Large intestine (tissue), 12 donors: Measurements from ENCODE around the gene MAN2A1. TPM values are rescaled to one million over a fixed set of nuclear protein-coding genes. Genes with fewer than 3 reads are reported as not detected.

Experiments
- DNase-seq, 2 donors: peaks; one replicate each; pipeline versions ENCODE4 v3.0.0 to v3.0.0-alpha.2; 2013
- H3K27ac ChIP-seq: one replicate; pipeline ENCODE4 v1.5.1; 2013; ENCODE audit warnings: low read length
- H3K27me3 ChIP-seq: 2 replicates; pipeline ENCODE4 v1.6.1; 2013; ENCODE audit warnings: low read length; ENCODE audit not compliant: control insufficient read depth, insufficient read depth
- H3K36me3 ChIP-seq: 2 replicates; pipeline ENCODE4 v1.6.1; 2013; ENCODE audit warnings: low read length; ENCODE audit not compliant: control insufficient read depth, insufficient read depth
- H3K4me1 ChIP-seq: one replicate; pipeline ENCODE4 v1.6.1; 2013; ENCODE audit warnings: low read length; ENCODE audit not compliant: control insufficient read depth, insufficient read depth
- H3K4me3 ChIP-seq: one replicate; pipeline ENCODE4 v1.5.1; 2013; ENCODE audit warnings: low read length
- H3K9me3 ChIP-seq: one replicate; pipeline ENCODE4 v1.6.1; 2013; ENCODE audit warnings: mild to moderate bottlenecking, low read depth, low read length, moderate library complexity; ENCODE audit not compliant: control insufficient read depth
- WGBS: methylation state at CpG from one replicate; pipeline ENCODE4 v1.1.5; 2013; ENCODE audit warnings: low lambda C conversion rate; ENCODE audit not compliant: insufficient coverage; 5-methylcytosine and 5-hydroxymethylcytosine counted together
- long read RNA-seq, 11 donors: transcript quantifications; one replicate each; lab custom pipeline, GENCODE V29; 2026
- polyA plus RNA-seq: library from polyadenylated mRNA; unstranded; fragments of 120-200 nt; gene quantifications from one replicate; pipeline ENCODE4 v1.2.1, GENCODE V29; 2013

The MAN2A1 gene
- polyA plus RNA-seq, result 100.0 TPM
- long read RNA-seq, donor 1, full-length matches to known transcripts, result 9 of 9 reads
- long read RNA-seq, donor 1, partial matches to known transcripts, result 0 of 9 reads
- long read RNA-seq, donor 1, other reads (novel, unspliced or antisense), result 0 of 9 reads
- long read RNA-seq, donor 2, full-length matches to known transcripts, result 15 of 43 reads
- long read RNA-seq, donor 2, partial matches to known transcripts, result 28 of 43 reads
- long read RNA-seq, donor 2, other reads (novel, unspliced or antisense), result 0 of 43 reads
- long read RNA-seq, donor 3, full-length matches to known transcripts, result 12 of 12 reads
- long read RNA-seq, donor 3, partial matches to known transcripts, result 0 of 12 reads
- long read RNA-seq, donor 3, other reads (novel, unspliced or antisense), result 0 of 12 reads
- long read RNA-seq, donor 4, result 0 reads
- long read RNA-seq, donor 5, full-length matches to known transcripts, result 3 of 18 reads
- long read RNA-seq, donor 5, partial matches to known transcripts, result 15 of 18 reads
- long read RNA-seq, donor 5, other reads (novel, unspliced or antisense), result 0 of 18 reads
- long read RNA-seq, donor 6, full-length matches to known transcripts, result 5 of 5 reads
- long read RNA-seq, donor 6, partial matches to known transcripts, result 0 of 5 reads
- long read RNA-seq, donor 6, other reads (novel, unspliced or antisense), result 0 of 5 reads
- long read RNA-seq, donor 7, full-length matches to known transcripts, result 2 of 2 reads
- long read RNA-seq, donor 7, partial matches to known transcripts, result 0 of 2 reads
- long read RNA-seq, donor 7, other reads (novel, unspliced or antisense), result 0 of 2 reads
- long read RNA-seq, donor 8, full-length matches to known transcripts, result 8 of 8 reads
- long read RNA-seq, donor 8, partial matches to known transcripts, result 0 of 8 reads
- long read RNA-seq, donor 8, other reads (novel, unspliced or antisense), result 0 of 8 reads
- long read RNA-seq, donor 9, full-length matches to known transcripts, result 8 of 43 reads
- long read RNA-seq, donor 9, partial matches to known transcripts, result 35 of 43 reads
- long read RNA-seq, donor 9, other reads (novel, unspliced or antisense), result 0 of 43 reads
- long read RNA-seq, donor 10, full-length matches to known transcripts, result 14 of 14 reads
- long read RNA-seq, donor 10, partial matches to known transcripts, result 0 of 14 reads
- long read RNA-seq, donor 10, other reads (novel, unspliced or antisense), result 0 of 14 reads
- long read RNA-seq, donor 11, full-length matches to known transcripts, result 6 of 6 reads
- long read RNA-seq, donor 11, partial matches to known transcripts, result 0 of 6 reads
- long read RNA-seq, donor 11, other reads (novel, unspliced or antisense), result 0 of 6 reads

- H3K36me3 ChIP-seq, result no peaks in the 10 kb centered on the region
- peak within 1 kb of the TSS; percentile 95 for H3K4me3 ChIP-seq
- no peaks in the 10 kb centered on the region for H3K9me3 ChIP-seq
- WGBS, result no CpG with 5 or more reads among the region's 58 CpGs
- peak within 1 kb of the TSS; percentile 99 for H3K27ac ChIP-seq
- no peaks in the 10 kb centered on the region for H3K27me3 ChIP-seq
- DNase-seq, result peak; percentile 80 to 92
- H3K4me1 ChIP-seq, result peaks cover 17% of the 10 kb centered on the region
Observed at GRCh38 chr5:109689740-109690241, at the start of gene MAN2A1. TSS of gene MAN2A1 (plus strand) at chr5:109689927. CDS start at chr5:109690418, 491 bp downstream.

DNA sequence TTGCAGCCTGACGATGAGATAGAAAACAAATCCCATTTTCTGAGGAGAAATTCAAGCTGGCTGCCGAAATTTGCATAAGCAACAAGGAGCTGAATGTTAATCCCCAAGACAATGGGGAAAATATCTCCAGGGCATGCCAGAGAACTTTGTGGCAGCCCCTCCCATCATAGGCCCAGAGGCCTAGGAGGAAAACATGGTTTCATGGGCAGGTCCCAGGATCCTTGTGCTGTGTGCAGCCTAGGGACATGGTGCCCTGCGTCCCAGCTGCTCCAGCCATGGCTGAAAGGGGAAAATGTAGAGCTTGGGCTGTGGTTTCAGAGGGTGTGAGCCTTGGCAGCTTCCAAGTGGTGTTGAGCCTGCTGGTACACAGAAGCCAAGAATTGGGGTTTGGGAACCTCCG lies 48.8 kb upstream of the MAN2A1 start:
- Histone ChIP-seq H3K9me3 (no peaks in the 10 kb centered on the region), H3K4me1 (no peaks in the 10 kb centered on the region), H3K4me3 (no peak overlapping the region), H3K36me3 (no peaks in the 10 kb centered on the region), H3K27me3 (no peaks in the 10 kb centered on the region), H3K27ac (no peak overlapping the region)
- no CpG with 5 or more reads among the region's 4 CpGs for WGBS
- no peak for DNase-seq

GRCh38 chr5:109643791-109644350 lies 45.9 kb upstream of the MAN2A1 start:
- no peak overlapping the region for H3K4me3 ChIP-seq
- WGBS, result no CpG with 5 or more reads among the region's 4 CpGs
- no peak for DNase-seq

DNA sequence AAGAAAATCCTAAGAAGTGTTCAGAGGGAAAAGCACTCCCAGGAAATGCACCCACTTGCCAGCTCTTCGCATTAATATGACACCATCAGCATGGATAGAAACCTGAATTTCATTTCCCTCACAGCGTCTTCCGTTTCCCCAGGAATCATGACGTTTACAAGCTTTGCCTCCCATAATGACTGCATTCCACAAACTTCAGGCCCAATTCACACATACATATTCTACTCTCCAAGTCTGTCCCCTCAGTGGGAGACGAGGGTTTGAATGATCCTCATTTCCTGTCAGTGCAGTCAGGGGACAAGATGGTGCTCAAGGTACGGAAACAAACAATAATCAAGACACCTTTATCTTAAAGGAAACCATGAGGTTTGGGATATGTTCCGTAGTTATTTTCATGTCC lies 44.9 kb upstream of the MAN2A1 start:
- H3K9me3 ChIP-seq, result no peaks in the 10 kb centered on the region
- no peaks in the 10 kb centered on the region for H3K4me1 ChIP-seq
- H3K27me3 ChIP-seq, result no peaks in the 10 kb centered on the region
- H3K4me3 ChIP-seq, result no peak overlapping the region
- no peak overlapping the region for H3K27ac ChIP-seq
- no peaks in the 10 kb centered on the region for H3K36me3 ChIP-seq
- WGBS, result 80% methylated on average over 1 of the region's 7 CpGs
- no peak for DNase-seq

More at GRCh38 chr5:109643791-109644350, 45.9 kb upstream of the MAN2A1 start:
- Histone ChIP-seq H3K27me3 (no peaks in the 10 kb centered on the region), H3K9me3 (no peaks in the 10 kb centered on the region), H3K4me1 (no peaks in the 10 kb centered on the region), H3K27ac (no peak overlapping the region), H3K36me3 (no peaks in the 10 kb centered on the region)

DNA sequence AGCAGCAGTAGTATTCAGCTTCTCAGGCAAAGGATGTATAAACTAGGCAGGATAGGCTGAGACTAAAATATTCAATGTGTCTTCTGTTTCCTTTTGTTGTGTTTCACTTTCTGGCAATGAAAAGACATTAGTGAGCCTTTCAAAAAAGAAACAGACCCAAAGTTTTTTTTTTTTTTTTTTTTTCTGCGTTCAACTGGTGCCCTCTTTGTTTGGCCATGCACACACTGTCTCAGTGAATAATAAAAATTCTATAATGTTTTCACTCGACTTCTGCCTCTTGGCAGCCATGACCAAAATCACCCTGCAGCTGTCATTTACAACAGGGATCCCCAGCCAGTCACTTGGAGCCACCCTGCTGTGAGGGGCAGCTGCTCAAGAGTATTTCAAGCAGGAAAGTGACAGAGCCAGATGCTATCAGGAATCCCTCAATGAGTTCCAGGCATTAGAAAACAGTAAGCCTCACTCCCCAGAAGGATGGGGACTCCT lies 44.0 kb upstream of the MAN2A1 start:
- DNase-seq, result no peak
- Histone ChIP-seq H3K4me3 (no peak overlapping the region), H3K27ac (no peak overlapping the region), H3K4me1 (no peaks in the 10 kb centered on the region), H3K36me3 (no peaks in the 10 kb centered on the region), H3K9me3 (no peaks in the 10 kb centered on the region), H3K27me3 (no peaks in the 10 kb centered on the region)
- WGBS, result no CpG with 5 or more reads among the region's 2 CpGs

- Histone ChIP-seq H3K4me1 (no peaks in the 10 kb centered on the region), H3K9me3 (no peaks in the 10 kb centered on the region), H3K4me3 (no peak overlapping the region), H3K27ac (no peak overlapping the region), H3K36me3 (no peaks in the 10 kb centered on the region), H3K27me3 (no peaks in the 10 kb centered on the region)
- no CpG with 5 or more reads among the region's 4 CpGs for WGBS
- DNase-seq, result no peak
Observed at GRCh38 chr5:109649318-109649717, 40.4 kb upstream of the MAN2A1 start.

DNA sequence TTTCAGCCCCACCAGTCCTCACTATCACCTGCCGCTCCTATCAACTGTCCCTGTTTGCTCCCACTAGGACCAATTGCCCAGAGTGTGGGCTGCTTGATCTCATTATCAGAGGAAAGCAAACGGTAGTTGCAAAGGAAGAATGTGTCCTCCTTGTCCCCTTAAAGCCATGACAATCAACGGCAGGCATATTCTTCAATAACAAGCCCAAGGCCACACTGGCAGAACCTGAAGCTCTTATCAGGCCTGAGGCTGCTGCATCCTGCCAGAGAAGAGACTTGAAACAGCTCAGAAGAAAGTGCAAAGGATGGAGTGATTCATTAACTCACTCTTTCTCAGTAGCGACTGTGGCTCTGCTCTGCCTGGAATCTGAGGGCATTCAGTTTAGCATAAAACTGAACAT lies 39.2 kb upstream of the MAN2A1 start:
- no peaks in the 10 kb centered on the region for H3K4me1 ChIP-seq
- no peak overlapping the region for H3K4me3 ChIP-seq
- DNase-seq, result peak; percentile 6 to 48
- H3K9me3 ChIP-seq, result no peaks in the 10 kb centered on the region
- WGBS, result 0% methylated on average over 1 of the region's 4 CpGs
- no peak overlapping the region for H3K27ac ChIP-seq
- H3K27me3 ChIP-seq, result no peaks in the 10 kb centered on the region
- no peaks in the 10 kb centered on the region for H3K36me3 ChIP-seq

- H3K4me1 ChIP-seq, result no peaks in the 10 kb centered on the region
- no CpG with 5 or more reads among the region's 1 CpG for WGBS
- H3K36me3 ChIP-seq, result no peaks in the 10 kb centered on the region
- no peaks in the 10 kb centered on the region for H3K9me3 ChIP-seq
- peak in 1 of 2 donors; percentile 13 for DNase-seq
- no peak overlapping the region for H3K27ac ChIP-seq
- no peaks in the 10 kb centered on the region for H3K27me3 ChIP-seq
- H3K4me3 ChIP-seq, result no peak overlapping the region
Observed at GRCh38 chr5:109652096-109652495, 37.6 kb upstream of the MAN2A1 start.

DNA sequence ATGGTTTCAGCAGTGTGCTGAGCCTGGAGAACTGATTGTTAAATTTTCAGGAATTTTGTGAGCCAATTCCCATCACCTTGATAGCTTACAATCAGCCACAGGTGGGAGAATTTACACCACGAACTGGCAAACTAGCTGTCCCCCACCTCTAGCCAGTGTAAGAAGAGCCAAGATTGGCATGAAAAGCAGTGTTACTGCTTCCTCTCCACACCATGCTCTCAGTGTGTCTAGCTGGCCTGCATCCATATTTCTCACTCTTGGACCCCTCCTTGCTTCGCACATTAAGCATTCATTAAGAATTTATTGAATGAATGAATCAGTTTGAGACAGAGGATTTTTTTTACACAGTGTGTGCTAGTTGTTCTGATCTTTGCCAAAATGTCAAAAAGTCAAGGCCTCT lies 36.7 kb upstream of the MAN2A1 start:
- no peaks in the 10 kb centered on the region for H3K36me3 ChIP-seq
- H3K4me3 ChIP-seq, result no peak overlapping the region
- no CpG with 5 or more reads among the region's 2 CpGs for WGBS
- no peak for DNase-seq
- no peaks in the 10 kb centered on the region for H3K9me3 ChIP-seq
- no peaks in the 10 kb centered on the region for H3K4me1 ChIP-seq
- H3K27me3 ChIP-seq, result no peaks in the 10 kb centered on the region
- no peak overlapping the region for H3K27ac ChIP-seq
